Ovary (tissue), 9 donors: ENCODE measurements around the gene PPP1R1B. TPM values are rescaled to one million over a fixed set of nuclear protein-coding genes. Genes with fewer than 3 reads are reported as not detected.

ENCODE experiments used
- DNase-seq, 5 donors: peaks; one replicate each; pipeline ENCODE4 v3.0.0-alpha.2; 2019 to 2020
- H3K27ac ChIP-seq, 2 donors: fragments of 200-600 bp; one replicate each; pipeline versions ENCODE4 v1.5.1 to v1.8.0; 2019 to 2022
- H3K27me3 ChIP-seq: fragments of 200-600 bp; one replicate; pipeline ENCODE4 v1.8.0; 2022
- H3K36me3 ChIP-seq: fragments of 200-600 bp; sonication (generic); one replicate; pipeline ENCODE4 v1.5.1; 2019
- H3K4me1 ChIP-seq: one replicate; pipeline ENCODE4 v1.8.1; 2013; ENCODE audit warnings: mild to moderate bottlenecking, moderate library complexity; ENCODE audit not compliant: insufficient read depth
- H3K4me3 ChIP-seq: fragments of 200-600 bp; sonication (generic); one replicate; pipeline ENCODE4 v1.5.1; 2017
- H3K9me3 ChIP-seq, 2 donors: fragments of 200-600 bp in 1 of 2; sonication (generic) in 1 of 2; one replicate each; pipeline versions ENCODE4 v1.5.1 to v1.8.1; 2013 to 2019; ENCODE audit warnings: mild to moderate bottlenecking in 1 of 2, moderate library complexity in 1 of 2
- EP300 ChIP-seq: sonication (generic); formaldehyde crosslinking; IDR thresholded peaks from one replicate; pipeline ENCODE4 v1.6.1; 2017; ENCODE audit warnings: antibody characterized with exemption
- POLR2A ChIP-seq: fragments of 450-650 bp; IDR thresholded peaks from one replicate; pipeline ENCODE4 v1.6.1; 2017; ENCODE audit warnings: antibody characterized with exemption, mild to moderate bottlenecking, moderate library complexity
- WGBS, 3 donors: extraction: QIAGEN DNeasy Blood & Tissue Kit in 1 of 3; methylation state at CpG; one replicate each; pipeline versions ENCODE4 v1.1.5 to v1.1.7; 2013 to 2017; 5-methylcytosine and 5-hydroxymethylcytosine counted together
- intact Hi-C, 4 donors: fragments of 100-400 bp; cut with DNase I; formaldehyde crosslinking; loops; one replicate each; pipeline versions ENCODE4 v1.11.0 to v1.15.1; 2022 to 2023
- polyA plus RNA-seq, 2 donors: library from polyadenylated mRNA; stranded (reverse); fragments of 200-250 nt in 1 of 2; fragments of 350-450 nt in 1 of 2; fragmentation: Illumina TruSeq in 1 of 2; extraction: RNeasy Lipid Tissue Mini Kit (QIAGEN cat#74804) in 1 of 2; gene quantifications; one replicate each; pipeline ENCODE4 v1.2.3, GENCODE V29; 2013 to 2014
- total RNA-seq, 7 donors: library from RNA; depleted of rRNA in 2 of 7; stranded (reverse); fragments of >200 nt in 2 of 7; fragmentation: NEBNext Ultra II Directional in 3 of 7; extraction: Animal tissue kit (Norgen Biotek cat#: 25700) in 3 of 7; gene quantifications; one replicate each; pipeline versions ENCODE4 v1.1.0 to v1.2.4, GENCODE V29; 2016 to 2023
- TF ChIP-seq, protein P1 (sequence below), 3 donors: fragments of 450-650 bp in 2 of 3; fragments of 200-600 bp in 1 of 3; IDR thresholded peaks; one replicate each; pipeline versions ENCODE4 v1.5.1 to v1.8.0; 2016 to 2022; ENCODE audit warnings: antibody characterized with exemption in 3 of 3, mild to moderate bottlenecking in 1 of 3
- donor health status: DM: no; HTN: no; CAD: no; lungs with moderate emphysema.
- donor health status: DM: no; HTN: no; CAD: no.
- donor health status: Bipolar disorder and iron deficiency.
- donor health status: DM: yes; HTN: yes; CAD: no.
- donor health status: DM: no; HTN: no; CAD: no.
- donor health status: DM: yes; HTN: yes; CAD: no.

PPP1R1B gene
- total and polyA plus RNA-seq, 9 donors: 0.43 to 23.0 (median 10.1) TPM

DNA sequence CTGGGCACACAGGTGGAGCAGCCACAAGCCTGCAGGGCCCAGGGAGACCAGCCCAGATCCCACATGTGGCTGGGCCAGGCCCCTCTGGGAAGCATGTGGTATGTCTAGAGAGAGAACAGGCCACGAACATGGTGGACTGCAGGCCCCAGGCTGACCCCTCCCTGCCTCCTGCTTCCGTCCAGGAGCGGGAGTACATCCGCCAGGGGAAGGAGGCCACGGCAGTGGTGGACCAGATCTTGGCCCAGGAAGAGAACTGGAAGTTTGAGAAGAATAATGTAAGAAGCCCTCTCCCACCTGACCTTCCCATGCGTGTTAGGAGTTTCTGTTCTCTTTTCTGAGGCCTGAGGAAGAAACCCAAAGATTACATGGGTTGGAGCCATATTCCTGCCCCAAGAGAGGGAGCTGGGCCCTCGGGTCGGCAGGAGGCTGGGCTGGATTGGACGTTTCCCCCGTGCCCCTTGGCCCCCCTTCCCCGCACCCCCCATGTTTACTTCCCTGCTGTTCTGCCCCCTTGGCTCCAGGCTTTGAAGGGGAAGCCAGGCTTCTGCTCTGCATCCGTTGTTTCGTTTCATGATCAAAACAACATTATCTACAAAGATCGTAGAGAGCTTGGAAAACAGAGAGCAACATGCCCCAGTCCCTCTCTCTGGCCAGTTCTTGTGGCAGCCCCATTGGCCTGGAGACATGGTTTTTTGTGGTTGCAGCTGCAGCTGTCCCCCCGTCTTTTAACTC is 32.7 kb downstream of the PPP1R1B start:
- DNase-seq: peak in 2 of 5 donors; percentile 53 to 67
- Histone ChIP-seq H3K36me3 (no peaks in the 10 kb centered on the region), H3K4me3 (no peak overlapping the region), H3K9me3 (no peaks in the 10 kb centered on the region), H3K4me1 (peaks cover 3% of the 10 kb centered on the region), H3K27me3 (no peaks in the 10 kb centered on the region), H3K27ac (peak overlapping the region in 1 of 2 donors; percentile 48)
- TF ChIP-seq, protein P1, sequence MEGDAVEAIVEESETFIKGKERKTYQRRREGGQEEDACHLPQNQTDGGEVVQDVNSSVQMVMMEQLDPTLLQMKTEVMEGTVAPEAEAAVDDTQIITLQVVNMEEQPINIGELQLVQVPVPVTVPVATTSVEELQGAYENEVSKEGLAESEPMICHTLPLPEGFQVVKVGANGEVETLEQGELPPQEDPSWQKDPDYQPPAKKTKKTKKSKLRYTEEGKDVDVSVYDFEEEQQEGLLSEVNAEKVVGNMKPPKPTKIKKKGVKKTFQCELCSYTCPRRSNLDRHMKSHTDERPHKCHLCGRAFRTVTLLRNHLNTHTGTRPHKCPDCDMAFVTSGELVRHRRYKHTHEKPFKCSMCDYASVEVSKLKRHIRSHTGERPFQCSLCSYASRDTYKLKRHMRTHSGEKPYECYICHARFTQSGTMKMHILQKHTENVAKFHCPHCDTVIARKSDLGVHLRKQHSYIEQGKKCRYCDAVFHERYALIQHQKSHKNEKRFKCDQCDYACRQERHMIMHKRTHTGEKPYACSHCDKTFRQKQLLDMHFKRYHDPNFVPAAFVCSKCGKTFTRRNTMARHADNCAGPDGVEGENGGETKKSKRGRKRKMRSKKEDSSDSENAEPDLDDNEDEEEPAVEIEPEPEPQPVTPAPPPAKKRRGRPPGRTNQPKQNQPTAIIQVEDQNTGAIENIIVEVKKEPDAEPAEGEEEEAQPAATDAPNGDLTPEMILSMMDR (IDR thresholded peaks at IDR 0.05): no peak
- TF ChIP-seq POLR2A (no peak), EP300 (no peak)
- intact Hi-C loops: no loop called here
- WGBS, 3 donors: 28 to 40% (median 38%) methylated on average over 15 of the region's 15 CpGs

DNA sequence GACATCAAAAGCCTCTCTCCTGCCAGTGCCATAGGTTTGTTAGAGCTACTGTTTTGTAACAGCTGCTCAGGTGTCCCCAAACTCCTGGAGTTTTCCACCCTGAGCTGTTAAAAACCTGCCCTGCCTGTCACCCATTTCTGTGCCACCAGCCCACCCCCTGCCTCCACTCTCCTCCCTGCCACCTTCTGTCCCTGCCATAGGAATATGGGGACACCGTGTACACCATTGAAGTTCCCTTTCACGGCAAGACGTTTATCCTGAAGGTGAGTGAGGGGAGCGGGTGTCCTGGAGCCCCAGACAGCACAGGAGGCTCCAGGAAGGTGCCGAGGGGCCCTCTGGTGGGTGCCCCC is 33.2 kb downstream of the PPP1R1B start:
- intact Hi-C loops: no loop called here
- Histone ChIP-seq H3K36me3 (no peaks in the 10 kb centered on the region), H3K4me1 (peaks cover 3% of the 10 kb centered on the region), H3K27me3 (no peaks in the 10 kb centered on the region), H3K9me3 (no peaks in the 10 kb centered on the region), H3K27ac (no peak overlapping the region), H3K4me3 (no peak overlapping the region)
- TF ChIP-seq, protein P1 (IDR thresholded peaks at IDR 0.05): no peak
- no peak for TF ChIP-seq POLR2A
- TF ChIP-seq EP300: no peak
- DNase-seq: no peak
- 75 to 79% (median 76%) methylated on average over 5 of the region's 5 CpGs for WGBS, 3 donors

DNA sequence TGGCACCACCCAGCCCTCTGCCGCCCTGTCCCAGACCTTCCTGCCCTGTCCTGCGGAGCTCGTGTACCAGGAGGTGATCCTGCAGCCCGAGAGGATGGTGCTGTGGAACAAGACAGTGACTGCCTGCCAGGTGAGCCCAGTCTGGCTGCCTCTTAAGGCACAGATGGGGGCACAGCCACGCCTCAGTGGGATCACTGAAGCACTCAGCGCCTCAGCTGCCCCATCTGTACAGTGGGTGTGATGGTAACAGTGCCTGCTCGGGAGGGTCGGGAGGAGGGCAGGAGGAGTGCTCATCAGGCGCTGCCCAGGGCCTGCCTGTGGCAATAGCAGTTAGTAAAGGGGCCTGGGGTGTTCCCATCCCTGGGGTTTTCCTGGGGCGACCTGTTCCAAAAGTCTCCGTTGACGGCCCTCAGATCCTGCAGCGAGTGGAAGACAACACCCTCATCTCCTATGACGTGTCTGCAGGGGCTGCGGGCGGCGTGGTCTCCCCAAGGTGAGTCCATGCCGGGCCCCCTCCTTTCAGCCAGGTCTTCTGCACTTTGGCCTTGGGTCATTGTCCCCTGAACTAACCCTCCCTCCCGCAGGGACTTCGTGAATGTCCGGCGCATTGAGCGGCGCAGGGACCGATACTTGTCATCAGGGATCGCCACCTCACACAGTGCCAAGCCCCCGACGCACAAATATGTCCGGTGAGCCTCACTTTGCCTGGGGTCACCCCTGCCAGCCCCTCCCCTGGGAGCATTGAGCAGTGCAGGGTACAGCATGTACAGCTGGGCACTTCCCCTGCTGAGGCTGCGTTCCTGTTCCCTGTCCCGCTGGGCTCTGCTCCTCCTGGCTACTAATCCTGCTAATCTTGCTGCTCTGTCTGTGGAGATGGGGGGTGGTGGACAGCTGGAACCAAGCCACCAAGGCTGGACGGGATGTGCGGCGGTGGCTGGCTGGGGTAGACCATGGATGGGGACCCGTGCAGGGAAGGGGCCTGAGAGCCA is 33.9 kb downstream of the PPP1R1B start:
- H3K27me3 ChIP-seq: no peaks in the 10 kb centered on the region
- peaks cover 3% of the 10 kb centered on the region for H3K4me1 ChIP-seq
- no peak overlapping the region for H3K27ac ChIP-seq
- H3K36me3 ChIP-seq: no peaks in the 10 kb centered on the region
- WGBS, 3 donors: 89 to 92% (median 91%) methylated on average over 34 to 35 of the region's 35 CpGs
- H3K9me3 ChIP-seq: no peaks in the 10 kb centered on the region
- no peak for DNase-seq
- H3K4me3 ChIP-seq: no peak overlapping the region
- intact Hi-C loops: no loop called here
- TF ChIP-seq POLR2A: no peak
- TF ChIP-seq, protein P1 (IDR thresholded peaks at IDR 0.05): no peak
- no peak for TF ChIP-seq EP300

DNA sequence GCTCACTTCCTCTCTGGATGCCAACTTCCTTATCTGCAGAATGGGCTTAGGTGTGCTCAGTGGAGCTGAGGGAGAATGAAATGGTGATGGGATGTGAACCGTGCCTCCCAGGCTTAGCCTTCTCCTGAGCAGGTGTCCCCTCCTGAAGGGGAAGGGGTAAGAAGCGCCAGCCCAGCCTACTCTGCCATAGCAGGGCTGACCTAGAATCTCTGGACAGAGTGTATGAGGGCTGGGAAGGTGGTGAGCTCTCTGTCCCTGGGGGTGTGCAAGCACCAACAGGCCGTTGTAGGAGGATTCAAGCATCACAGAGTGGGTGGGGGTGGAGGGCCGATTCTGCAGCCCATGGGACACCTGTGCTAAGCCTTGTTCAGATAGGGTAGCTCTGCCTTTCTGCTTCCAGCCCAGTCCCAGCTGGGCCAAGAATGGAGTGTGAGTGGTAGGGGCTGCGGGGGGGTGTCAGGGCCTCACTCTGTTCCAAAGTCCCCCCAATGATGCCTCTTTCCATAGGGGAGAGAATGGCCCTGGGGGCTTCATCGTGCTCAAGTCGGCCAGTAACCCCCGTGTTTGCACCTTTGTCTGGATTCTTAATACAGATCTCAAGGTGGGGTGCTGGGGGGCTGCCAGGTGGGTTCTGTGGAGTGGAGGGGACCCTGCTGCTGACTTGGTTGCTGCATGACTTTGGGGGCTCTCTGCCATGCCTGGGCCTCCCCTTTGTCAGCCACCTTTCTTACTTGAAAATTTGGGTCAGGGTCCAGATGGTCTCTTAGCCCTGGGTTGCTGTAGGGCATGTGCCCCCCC is 35.2 kb downstream of the PPP1R1B start:
- no peaks in the 10 kb centered on the region for H3K27me3 ChIP-seq
- peaks cover 3% of the 10 kb centered on the region for H3K4me1 ChIP-seq
- intact Hi-C loops: no loop called here
- WGBS, 3 donors: 79 to 91% (median 88%) methylated on average over 8 of the region's 8 CpGs
- H3K27ac ChIP-seq: no peak overlapping the region
- DNase-seq: no peak
- no peaks in the 10 kb centered on the region for H3K36me3 ChIP-seq
- H3K9me3 ChIP-seq: no peaks in the 10 kb centered on the region
- H3K4me3 ChIP-seq: no peak overlapping the region
- TF ChIP-seq, protein P1 (IDR thresholded peaks at IDR 0.05): no peak
- TF ChIP-seq POLR2A: no peak
- TF ChIP-seq EP300: no peak
